Measurements from ENCODE around the gene FSTL5.

DNA sequence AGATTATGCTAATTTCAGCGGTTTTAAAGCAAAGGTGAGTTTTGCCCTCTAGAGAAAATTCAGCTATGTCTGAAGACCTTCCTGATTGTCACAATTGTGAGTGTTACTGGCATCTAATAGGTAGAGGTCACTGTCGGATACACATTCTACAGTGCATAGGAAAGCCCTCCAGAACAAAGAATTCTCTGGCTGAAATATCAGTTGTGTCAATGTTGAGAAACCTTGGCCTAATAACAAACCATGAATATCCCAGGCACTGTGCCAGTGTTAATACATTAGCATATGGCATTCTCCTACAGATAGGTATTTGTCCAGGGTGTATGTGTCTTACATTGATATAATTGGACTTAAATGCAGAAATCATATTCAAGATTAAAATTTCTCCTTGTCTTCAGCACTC lies 294.3 kb downstream of the FSTL5 start:
- TF ChIP-seq CEBPB (IDR thresholded peaks at IDR 0.05; ENCODE audit: borderline replicate concordance, low read depth, low read length) (no peak), POLR2AphosphoS5 (IDR thresholded peaks at IDR 0.05; ENCODE audit: low read depth, low read length) (no peak), AGO1 (IDR thresholded peaks at IDR 0.05; ENCODE audit: low read depth, low read length, poor library complexity, severe bottlenecking) (no peak), HMG20A (CRISPR knock-in tag; IDR thresholded peaks at IDR 0.05; ENCODE audit: borderline replicate concordance) (no peak), RAD21 (CRISPR knock-in tag; IDR thresholded peaks at IDR 0.05) (no peak)
- TF ChIP-seq, protein P1, sequence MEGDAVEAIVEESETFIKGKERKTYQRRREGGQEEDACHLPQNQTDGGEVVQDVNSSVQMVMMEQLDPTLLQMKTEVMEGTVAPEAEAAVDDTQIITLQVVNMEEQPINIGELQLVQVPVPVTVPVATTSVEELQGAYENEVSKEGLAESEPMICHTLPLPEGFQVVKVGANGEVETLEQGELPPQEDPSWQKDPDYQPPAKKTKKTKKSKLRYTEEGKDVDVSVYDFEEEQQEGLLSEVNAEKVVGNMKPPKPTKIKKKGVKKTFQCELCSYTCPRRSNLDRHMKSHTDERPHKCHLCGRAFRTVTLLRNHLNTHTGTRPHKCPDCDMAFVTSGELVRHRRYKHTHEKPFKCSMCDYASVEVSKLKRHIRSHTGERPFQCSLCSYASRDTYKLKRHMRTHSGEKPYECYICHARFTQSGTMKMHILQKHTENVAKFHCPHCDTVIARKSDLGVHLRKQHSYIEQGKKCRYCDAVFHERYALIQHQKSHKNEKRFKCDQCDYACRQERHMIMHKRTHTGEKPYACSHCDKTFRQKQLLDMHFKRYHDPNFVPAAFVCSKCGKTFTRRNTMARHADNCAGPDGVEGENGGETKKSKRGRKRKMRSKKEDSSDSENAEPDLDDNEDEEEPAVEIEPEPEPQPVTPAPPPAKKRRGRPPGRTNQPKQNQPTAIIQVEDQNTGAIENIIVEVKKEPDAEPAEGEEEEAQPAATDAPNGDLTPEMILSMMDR (CRISPR knock-in tag; IDR thresholded peaks at IDR 0.05), result no peak
